HEK293T (cell line): ENCODE results near the gene SFSWAP.

Experiments used
- CTCF ChIA-PET: fragments of 350-600 bp; formaldehyde crosslinking; extraction: SDS; loops from one replicate; lab custom pipeline; 2021; ENCODE audit warnings: antibody characterized with exemption, inconsistent platforms; lab: Yijun Ruan, JAX
- POLR2A ChIA-PET: fragments of 350-600 bp; formaldehyde crosslinking; extraction: SDS; loops from one replicate; lab custom pipeline; 2020; ENCODE audit warnings: antibody characterized with exemption, inconsistent platforms; lab: Yijun Ruan, JAX
- DNase-seq: peaks from one replicate; pipeline ENCODE4 v3.0.0; 2012; ENCODE audit warnings: mixed read lengths; ENCODE audit errors: extremely low spot score
- ARNT ChIP-seq: fragments of 450-650 bp; IDR thresholded peaks from 2 replicates; pipeline ENCODE4 v1.6.1; 2017; ENCODE audit warnings: mild to moderate bottlenecking
- BHLHE40 ChIP-seq: fragments of 450-650 bp; IDR thresholded peaks from 2 replicates; pipeline ENCODE4 v1.6.1; 2016; ENCODE audit warnings: mild to moderate bottlenecking, moderate library complexity, borderline replicate concordance
- CTBP1 ChIP-seq: fragments of 450-650 bp; IDR thresholded peaks from 2 replicates; pipeline ENCODE4 v1.6.1; 2016; ENCODE audit warnings: borderline replicate concordance
- ELF4 ChIP-seq: fragments of 450-650 bp; IDR thresholded peaks from 2 replicates; pipeline ENCODE4 v1.6.1; 2017; ENCODE audit warnings: antibody characterized with exemption
- FOXA1 ChIP-seq: fragments of 450-650 bp; IDR thresholded peaks from 2 replicates; pipeline ENCODE4 v1.6.1; 2016; ENCODE audit warnings: mild to moderate bottlenecking
- FOXK2 ChIP-seq: fragments of 450-650 bp; IDR thresholded peaks from 2 replicates; pipeline ENCODE4 v1.6.1; 2016; ENCODE audit warnings: mild to moderate bottlenecking
- FOXM1 ChIP-seq: fragments of 450-650 bp; IDR thresholded peaks from 2 replicates; pipeline ENCODE4 v1.6.1; 2017; ENCODE audit warnings: mild to moderate bottlenecking, borderline replicate concordance
- HDGF ChIP-seq: fragments of 450-650 bp; IDR thresholded peaks from 2 replicates; pipeline ENCODE4 v1.6.1; 2017; ENCODE audit warnings: antibody characterized with exemption, borderline replicate concordance
- L3MBTL2 ChIP-seq: fragments of 450-650 bp; conservative IDR thresholded peaks from 2 replicates; pipeline ENCODE4 v1.6.1; 2016; ENCODE audit warnings: mild to moderate bottlenecking
- LEF1 ChIP-seq: fragments of 450-650 bp; IDR thresholded peaks from 2 replicates; pipeline ENCODE4 v1.6.1; 2017; ENCODE audit warnings: mild to moderate bottlenecking, borderline replicate concordance
- NFRKB ChIP-seq: fragments of 450-650 bp; IDR thresholded peaks from 2 replicates; pipeline ENCODE4 v1.6.1; 2016; ENCODE audit warnings: mild to moderate bottlenecking, moderate library complexity
- PKNOX1 ChIP-seq: fragments of 450-650 bp; IDR thresholded peaks from 2 replicates; pipeline ENCODE4 v1.6.1; 2016
- SP1 ChIP-seq: fragments of 450-650 bp; IDR thresholded peaks from 2 replicates; pipeline ENCODE4 v1.6.1; 2017
- SUZ12 ChIP-seq: fragments of 450-650 bp; IDR thresholded peaks from 2 replicates; pipeline ENCODE4 v1.6.1; 2016; ENCODE audit warnings: mild to moderate bottlenecking
- TARDBP ChIP-seq: fragments of 450-650 bp; IDR thresholded peaks from 2 replicates; pipeline ENCODE4 v1.6.1; 2016
- ZNF384 ChIP-seq: fragments of 450-650 bp; IDR thresholded peaks from 2 replicates; pipeline ENCODE4 v1.6.1; 2016

Gene SFSWAP

DNA sequence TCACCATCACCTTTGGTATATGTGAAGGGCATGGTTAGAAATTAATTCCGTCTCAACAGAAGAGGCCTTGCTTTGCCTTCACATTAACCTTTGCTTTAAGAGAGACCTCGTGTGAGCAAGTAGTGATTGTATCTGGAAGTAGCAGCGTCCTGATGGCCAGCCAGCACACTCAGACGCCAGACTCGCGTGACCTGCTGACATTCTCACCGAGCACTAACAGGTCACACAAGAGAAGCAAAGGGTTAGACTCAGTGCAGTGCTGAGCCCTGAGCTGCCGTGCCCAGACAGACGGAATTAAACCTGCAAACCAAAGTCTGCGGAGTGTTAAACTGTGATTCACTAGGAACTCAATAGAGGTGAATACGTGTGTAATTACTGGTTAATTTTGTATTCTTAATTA is 77.2 kb downstream of the SFSWAP start:
- ChIA-PET CTCF (no interaction called here), POLR2A (no interaction called here)
- TF ChIP-seq SP1 (no peak), BHLHE40 (no peak)

GRCh38 chr12:131789638-131790037 is 78.7 kb downstream of the SFSWAP start:
- POLR2A ChIA-PET = no interaction called here
- no peak for DNase-seq
- CTCF ChIA-PET = no interaction called here
- TF ChIP-seq SP1 (no peak), ARNT (no peak), FOXA1 (no peak), LEF1 (no peak), SUZ12 (no peak), FOXM1 (no peak), BHLHE40 (no peak)

More for the DNA sequence above, 77.2 kb downstream of the SFSWAP start:
- DNase-seq = no peak

GRCh38 chr12:131793243-131794022 is 82.5 kb downstream of the SFSWAP start:
- CTCF ChIA-PET = interaction anchor here (0.6 kb wide), 1 partner anchor 27 kb away, joined by 3 read pairs; no protein-coding TSS in a partner anchor
- POLR2A ChIA-PET = no interaction called here
- no peak for DNase-seq
- TF ChIP-seq HDGF (no peak), CTBP1 (no peak), FOXK2 (no peak), ZNF384 (no peak), BHLHE40 (no peak), ARNT (no peak), FOXM1 (no peak), PKNOX1 (no peak)

DNA sequence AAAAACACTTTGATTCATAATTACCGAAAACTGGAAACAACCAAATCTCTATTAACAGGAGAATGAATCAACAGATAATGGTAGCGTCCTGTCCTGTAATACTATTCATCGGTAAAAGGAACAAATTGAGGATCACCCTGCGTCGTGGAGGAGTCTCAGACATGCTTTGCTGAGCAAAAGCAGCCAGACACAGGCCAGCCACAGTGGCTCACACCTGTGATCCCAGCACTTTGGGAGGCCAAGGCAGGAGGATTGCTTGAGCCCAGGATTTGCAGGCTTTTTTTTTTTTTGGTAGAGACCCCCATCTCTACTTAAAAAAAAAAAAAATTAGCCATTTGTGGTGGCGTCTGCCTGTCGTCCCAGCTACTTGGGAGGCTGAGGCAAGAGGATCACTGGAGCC is 83.2 kb downstream of the SFSWAP start:
- POLR2A ChIA-PET = no interaction called here
- DNase-seq = no peak
- CTCF ChIA-PET = no interaction called here
- TF ChIP-seq FOXA1 (no peak), ELF4 (no peak), CTBP1 (no peak), FOXK2 (no peak), ZNF384 (no peak), PKNOX1 (no peak), SP1 (no peak), FOXM1 (no peak), LEF1 (no peak), SUZ12 (no peak), ARNT (no peak), TARDBP (no peak), NFRKB (no peak), HDGF (no peak), BHLHE40 (no peak), L3MBTL2 (no peak)

- TF ChIP-seq BHLHE40 = no peak
- no peak for TF ChIP-seq HDGF
- no peak for TF ChIP-seq CTBP1
- TF ChIP-seq FOXA1 = no peak
- no peak for TF ChIP-seq ZNF384
- TF ChIP-seq FOXK2 = no peak
- TF ChIP-seq L3MBTL2 = no peak
- no peak for TF ChIP-seq NFRKB
- TF ChIP-seq SUZ12 = no peak
- TF ChIP-seq FOXM1 = no peak
- TF ChIP-seq PKNOX1 = no peak
- no peak for TF ChIP-seq TARDBP
- no peak for TF ChIP-seq ELF4
- TF ChIP-seq LEF1 = no peak
- TF ChIP-seq ARNT = no peak
- no peak for TF ChIP-seq SP1
- ChIA-PET CTCF (interaction anchor here (0.6 kb wide), 1 partner anchor 19 kb away, joined by 7 read pairs; no protein-coding TSS in a partner anchor), POLR2A (no interaction called here)
- DNase-seq = no peak
Measured at GRCh38 chr12:131794573-131794972, 83.7 kb downstream of the SFSWAP start.

DNA sequence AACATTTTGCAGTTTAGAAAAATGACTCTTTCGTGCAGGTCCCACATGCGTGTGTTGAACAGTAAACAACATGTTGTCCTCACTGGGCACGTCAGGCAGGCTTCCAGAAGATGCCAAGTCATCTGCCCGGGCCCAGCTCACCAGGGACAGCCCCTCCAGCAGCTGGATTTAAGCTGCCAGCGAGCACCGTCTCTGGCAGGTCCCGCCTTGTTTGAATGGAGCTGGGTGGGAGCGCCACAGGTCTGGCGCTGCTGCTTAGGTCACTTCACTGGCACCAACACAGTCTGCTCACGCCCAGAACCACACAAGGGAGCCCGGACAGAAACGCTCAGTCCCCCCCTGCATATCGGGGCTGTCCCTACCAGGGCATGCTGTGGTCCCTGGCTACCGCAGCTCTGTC is 84.2 kb downstream of the SFSWAP start:
- TF ChIP-seq ZNF384 (no peak), L3MBTL2 (no peak), TARDBP (no peak), BHLHE40 (no peak), CTBP1 (no peak), FOXA1 (no peak), SP1 (no peak), NFRKB (no peak), LEF1 (no peak), ELF4 (no peak), SUZ12 (no peak), ARNT (no peak), FOXM1 (no peak), HDGF (no peak), FOXK2 (no peak), PKNOX1 (no peak)
- CTCF ChIA-PET = interaction anchor here (0.6 kb wide), 1 partner anchor 19 kb away, joined by 7 read pairs; no protein-coding TSS in a partner anchor

More for the DNA sequence above, 84.2 kb downstream of the SFSWAP start:
- DNase-seq = no peak
- POLR2A ChIA-PET = no interaction called here
